HG03196 (cell line): ENCODE results near the gene GRK4.

Experiments used
- ATAC-seq: cut with Tn5 transposase; IDR thresholded peaks from one replicate; pipeline ENCODE4 v1.9.1; 2021; ENCODE audit not compliant: unreplicated experiment

Gene GRK4

DNA sequence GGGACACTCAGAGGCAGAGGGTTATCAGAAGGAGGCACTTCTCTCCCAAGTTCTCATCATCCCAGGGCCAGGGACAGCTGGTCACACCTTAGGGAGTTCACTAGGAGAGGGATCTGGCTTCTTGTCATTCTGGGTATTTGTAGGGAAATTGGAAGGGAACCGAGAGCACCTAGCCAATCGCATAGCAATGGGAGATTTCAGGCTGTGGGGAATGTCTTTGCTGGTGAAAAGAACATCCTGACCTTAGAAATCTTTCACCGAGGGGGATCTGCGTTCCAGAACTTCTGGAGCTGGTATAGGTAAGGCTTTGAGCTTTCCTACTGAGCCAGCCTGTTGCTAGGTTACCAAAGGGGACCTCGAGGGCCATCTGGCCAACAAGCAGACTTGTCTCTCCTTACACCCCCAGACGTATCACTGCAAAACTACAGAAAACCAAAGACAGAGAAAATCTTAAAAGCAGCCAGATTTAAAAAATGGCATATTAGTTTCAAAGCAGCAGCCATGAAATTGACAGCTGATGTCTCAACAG is 104.2 kb downstream of the GRK4 start:
- no peak for ATAC-seq

DNA sequence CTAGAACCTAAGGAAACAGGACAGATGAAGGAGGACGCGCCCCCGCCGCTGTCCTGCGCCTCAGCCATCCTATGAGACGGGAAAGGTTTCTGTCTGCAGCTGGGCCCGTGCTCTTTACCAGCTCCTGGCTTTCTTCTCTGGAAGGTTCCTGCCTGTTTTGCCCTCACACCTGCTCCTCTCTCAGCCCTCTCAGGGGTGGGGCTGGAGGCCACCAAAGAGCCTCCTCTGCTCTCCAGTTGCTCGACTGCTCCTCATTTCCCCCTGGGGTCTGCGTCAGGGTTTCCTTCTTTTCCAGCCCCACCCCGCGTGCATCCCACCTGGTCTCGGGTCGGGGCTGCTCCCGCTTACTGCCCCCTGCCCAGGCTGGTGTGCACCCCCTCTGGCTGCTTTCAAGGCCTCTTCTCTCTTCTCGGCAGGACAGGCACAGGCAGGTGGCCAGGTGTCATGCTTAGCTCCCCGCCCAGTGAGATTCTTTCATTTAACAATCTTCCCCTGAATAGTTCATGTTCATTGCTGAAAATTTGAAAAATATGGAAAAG is 106.4 kb downstream of the GRK4 start:
- ATAC-seq = no peak

DNA sequence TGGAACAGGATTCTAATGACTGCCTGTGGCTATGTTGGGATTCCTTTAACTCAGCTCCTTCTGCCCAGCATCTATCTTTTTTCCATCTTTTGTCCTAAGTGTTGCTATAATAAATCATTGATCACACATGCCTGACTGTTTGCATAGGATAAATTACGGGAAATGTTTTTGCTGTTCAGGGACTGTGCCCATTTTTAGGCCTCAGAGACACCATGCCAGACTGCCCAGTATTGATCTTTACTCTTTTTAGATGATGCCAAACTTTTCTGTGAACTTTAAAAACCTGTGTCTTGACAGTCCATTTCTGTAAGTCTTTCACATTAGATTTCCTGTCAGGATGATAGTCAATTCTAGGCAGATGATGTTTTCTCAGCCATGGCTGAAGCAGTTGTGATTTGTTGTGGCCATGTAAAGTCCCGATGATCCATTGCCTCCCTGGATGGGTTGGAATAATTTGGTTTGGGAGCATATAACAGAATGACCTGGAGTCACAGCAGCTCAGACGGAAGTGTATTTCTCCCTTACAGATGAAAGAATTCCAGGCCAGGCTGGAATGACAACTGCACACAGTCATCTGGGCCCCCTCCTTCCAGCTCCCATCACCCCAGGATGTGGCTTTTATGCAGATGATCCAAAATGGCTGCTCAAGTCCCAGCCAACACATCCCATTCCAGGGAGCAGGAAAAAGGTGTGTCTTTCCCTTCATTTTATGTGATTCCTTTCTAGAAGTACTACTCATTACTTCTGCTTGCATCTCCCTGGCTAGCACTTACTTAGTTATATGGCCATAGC is 107.5 kb downstream of the GRK4 start:
- ATAC-seq = no peak

DNA sequence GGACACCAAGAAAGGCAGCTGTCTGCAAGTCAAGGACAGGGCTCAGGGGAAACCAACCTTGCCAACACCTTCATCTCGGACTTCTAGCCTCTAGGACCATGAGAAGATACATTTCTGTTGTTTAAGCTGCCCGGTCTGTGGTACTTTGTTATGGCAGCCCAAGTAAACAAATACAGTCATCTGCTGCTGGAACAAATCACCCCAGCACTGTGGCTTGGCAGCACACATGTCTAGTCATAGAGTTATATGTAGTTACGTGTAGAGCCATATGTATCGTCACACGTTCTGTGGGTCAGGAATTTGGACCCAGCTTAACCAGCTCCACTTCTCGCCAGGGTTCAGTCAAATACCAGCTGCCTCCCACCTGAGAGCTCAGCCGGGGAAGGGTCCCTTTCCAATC is 108.4 kb downstream of the GRK4 start:
- ATAC-seq = no peak

DNA sequence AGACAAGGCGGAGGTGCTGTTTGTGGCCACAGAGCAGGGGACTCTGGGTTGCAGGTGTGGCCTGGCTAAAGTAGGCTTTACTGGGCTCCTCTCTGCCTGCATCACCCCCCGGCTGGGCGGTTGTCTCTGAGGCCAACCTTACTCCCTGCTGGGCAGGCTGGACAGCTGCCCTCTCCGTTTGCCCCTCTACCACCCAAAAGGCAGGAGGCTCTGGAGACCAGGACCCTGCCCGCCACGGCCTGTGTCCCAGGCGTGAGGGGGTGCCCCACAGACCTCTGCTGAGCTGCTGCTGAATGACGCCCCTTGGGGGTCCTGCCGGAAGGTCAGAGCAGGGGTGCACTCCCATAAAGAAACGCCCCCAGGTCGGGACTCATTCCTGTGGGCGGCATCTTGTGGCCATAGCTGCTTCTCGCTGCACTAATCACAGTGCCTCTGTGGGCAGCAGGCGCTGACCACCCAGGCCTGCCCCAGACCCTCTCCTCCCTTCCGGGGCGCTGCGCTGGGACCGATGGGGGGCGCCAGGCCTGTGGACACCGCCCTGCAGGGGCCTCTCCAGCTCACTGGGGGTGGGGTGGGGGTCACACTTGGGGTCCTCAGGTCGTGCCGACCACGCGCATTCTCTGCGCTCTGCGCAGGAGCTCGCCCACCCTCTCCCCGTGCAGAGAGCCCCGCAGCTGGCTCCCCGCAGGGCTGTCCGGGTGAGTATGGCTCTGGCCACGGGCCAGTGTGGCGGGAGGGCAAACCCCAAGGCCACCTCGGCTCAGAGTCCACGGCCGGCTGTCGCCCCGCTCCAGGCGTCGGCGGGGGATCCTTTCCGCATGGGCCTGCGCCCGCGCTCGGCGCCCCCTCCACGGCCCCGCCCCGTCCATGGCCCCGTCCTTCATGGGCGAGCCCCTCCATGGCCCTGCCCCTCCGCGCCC is 110.0 kb downstream of the GRK4 start:
- ATAC-seq = peak; percentile 31

DNA sequence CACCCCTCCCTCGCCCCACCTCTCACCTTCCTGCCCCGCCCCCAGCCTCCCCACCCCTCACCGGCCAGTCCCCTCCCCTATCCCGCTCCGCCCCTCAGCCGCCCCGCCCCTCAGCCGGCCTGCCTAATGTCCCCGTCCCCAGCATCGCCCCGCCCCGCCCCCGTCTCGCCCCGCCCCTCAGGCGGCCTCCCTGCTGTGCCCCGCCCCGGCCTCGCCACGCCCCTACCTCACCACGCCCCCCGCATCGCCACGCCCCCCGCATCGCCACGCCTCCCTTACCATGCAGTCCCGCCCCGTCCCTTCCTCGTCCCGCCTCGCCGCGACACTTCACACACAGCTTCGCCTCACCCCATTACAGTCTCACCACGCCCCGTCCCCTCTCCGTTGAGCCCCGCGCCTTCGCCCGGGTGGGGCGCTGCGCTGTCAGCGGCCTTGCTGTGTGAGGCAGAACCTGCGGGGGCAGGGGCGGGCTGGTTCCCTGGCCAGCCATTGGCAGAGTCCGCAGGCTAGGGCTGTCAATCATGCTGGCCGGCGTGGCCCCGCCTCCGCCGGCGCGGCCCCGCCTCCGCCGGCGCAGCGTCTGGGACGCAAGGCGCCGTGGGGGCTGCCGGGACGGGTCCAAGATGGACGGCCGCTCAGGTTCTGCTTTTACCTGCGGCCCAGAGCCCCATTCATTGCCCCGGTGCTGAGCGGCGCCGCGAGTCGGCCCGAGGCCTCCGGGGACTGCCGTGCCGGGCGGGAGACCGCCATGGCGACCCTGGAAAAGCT is 110.9 kb downstream of the GRK4 start, which contains the start of the genes HTT and HTT-AS:
HTT (plus strand) TSS at position 604 of the 768 bp plus-strand sequence; CDS start at position 749, 145 bp downstream.
HTT-AS (minus strand) TSS at position 461 of the 768 bp plus-strand sequence.
- ATAC-seq = peak; percentile 65

DNA sequence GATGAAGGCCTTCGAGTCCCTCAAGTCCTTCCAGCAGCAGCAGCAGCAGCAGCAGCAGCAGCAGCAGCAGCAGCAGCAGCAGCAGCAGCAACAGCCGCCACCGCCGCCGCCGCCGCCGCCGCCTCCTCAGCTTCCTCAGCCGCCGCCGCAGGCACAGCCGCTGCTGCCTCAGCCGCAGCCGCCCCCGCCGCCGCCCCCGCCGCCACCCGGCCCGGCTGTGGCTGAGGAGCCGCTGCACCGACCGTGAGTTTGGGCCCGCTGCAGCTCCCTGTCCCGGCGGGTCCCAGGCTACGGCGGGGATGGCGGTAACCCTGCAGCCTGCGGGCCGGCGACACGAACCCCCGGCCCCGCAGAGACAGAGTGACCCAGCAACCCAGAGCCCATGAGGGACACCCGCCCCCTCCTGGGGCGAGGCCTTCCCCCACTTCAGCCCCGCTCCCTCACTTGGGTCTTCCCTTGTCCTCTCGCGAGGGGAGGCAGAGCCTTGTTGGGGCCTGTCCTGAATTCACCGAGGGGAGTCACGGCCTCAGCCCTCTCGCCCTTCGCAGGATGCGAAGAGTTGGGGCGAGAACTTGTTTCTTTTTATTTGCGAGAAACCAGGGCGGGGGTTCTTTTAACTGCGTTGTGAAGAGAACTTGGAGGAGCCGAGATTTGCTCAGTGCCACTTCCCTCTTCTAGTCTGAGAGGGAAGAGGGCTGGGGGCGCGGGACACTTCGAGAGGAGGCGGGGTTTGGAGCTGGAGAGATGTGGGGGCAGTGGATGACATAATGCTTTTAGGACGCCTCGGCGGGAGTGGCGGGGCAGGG is 111.7 kb downstream of the GRK4 start:
- ATAC-seq = no peak

DNA sequence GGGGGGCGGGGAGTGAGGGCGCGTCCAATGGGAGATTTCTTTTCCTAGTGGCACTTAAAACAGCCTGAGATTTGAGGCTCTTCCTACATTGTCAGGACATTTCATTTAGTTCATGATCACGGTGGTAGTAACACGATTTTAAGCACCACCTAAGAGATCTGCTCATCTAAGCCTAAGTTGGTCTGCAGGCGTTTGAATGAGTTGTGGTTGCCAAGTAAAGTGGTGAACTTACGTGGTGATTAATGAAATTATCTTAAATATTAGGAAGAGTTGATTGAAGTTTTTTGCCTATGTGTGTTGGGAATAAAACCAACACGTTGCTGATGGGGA is 112.2 kb downstream of the GRK4 start:
- no peak for ATAC-seq

DNA sequence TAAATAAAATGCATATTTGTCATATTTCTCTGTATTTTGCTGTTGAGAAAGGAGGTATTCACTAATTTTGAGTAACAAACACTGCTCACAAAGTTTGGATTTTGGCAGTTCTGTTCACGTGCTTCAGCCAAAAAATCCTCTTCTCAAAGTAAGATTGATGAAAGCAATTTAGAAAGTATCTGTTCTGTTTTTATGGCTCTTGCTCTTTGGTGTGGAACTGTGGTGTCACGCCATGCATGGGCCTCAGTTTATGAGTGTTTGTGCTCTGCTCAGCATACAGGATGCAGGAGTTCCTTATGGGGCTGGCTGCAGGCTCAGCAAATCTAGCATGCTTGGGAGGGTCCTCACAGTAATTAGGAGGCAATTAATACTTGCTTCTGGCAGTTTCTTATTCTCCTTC is 114.4 kb downstream of the GRK4 start:
- ATAC-seq = peak; percentile 31

DNA sequence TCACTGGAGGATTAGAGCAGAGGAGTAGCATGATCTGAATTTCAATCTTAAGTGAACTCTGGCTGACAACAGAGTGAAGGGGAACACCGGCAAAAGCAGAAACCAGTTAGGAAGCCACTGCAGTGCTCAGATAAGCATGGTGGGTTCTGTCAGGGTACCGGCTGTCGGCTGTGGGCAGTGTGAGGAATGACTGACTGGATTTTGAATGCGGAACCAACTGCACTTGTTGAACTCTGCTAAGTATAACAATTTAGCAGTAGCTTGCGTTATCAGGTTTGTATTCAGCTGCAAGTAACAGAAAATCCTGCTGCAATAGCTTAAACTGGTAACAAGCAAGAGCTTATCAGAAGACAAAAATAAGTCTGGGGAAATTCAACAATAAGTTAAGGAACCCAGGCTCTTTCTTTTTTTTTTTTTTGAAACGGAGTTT is 116.3 kb downstream of the GRK4 start:
- no peak for ATAC-seq

DNA sequence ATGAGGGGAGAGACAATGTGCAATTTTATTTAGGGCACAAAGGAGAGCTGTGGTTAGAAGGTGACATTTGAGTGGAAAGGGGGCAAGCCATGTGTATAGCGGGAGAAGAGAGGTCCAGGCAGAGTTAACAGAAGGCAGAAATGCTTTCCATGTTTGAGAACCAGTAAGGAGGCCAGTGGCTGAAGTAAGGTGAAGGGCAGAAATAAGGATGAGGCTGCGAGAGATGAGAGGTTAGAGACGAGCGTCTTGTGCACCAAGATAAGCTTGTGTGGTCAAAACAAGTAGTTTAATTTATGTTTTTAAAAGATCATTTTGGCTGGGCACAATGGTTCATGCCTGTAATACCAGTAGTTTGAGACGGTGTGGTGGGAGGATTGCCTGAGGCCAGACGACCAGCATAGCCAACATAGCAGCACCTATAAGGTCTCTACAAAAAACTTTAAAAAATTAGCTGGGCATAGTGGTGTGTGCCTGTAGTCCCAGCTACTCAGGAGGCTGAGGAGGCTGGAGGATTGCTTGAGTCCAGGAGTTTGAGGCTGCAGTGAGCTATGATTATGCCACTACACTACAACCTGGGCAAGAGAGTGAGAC is 119.6 kb downstream of the GRK4 start:
- no peak for ATAC-seq

DNA sequence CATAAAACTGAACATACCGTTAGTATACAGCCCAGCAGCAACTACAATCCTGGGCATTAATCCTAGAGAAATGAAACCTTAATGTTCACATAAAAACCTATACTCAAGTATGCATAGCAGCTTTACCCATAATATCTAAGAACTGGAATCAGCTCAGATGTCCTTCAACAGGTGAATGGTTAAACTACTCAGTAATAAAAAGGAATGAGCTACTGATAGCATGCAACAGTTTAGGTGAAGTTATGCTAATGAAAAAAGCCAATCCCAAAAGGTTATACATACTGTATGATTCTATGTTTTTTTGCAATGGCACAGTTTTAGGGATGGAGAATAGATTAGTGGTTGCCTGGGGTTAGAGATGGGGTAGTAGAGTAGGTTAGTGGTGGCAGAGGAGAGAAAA is 120.4 kb downstream of the GRK4 start:
- no peak for ATAC-seq

DNA sequence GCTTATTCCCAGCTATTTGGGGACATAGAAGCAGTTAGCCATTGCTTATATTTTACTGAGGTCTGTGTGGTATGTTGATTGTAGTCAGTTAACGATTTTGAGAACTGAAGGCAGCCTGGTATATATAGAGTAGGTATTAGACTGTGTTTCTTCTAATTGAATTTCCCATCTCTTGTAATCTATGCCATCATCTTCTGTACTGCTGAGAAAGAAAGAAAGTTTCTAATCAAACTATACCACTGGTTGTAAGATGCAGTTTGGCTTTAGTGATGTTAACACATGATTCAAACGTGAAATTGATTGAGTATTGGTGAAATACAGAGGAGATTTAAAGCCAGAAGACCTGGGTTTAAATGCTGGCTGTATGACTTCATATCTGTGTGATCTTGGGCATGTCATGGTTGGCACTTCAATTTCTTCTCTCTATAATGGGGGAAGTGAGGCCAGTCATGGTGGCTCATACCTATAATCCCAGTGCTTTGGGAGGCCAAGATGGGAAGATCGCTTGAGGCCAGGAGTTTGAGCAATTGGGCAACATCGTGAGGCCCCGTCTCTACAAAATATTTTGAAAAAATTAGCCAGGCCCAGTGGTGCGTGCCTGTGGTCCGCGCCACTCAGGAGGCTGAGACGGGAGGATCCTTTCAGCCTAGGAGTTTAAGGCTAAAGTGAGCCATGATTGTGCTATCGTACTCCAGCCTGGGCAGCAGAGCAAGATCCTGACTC is 122.7 kb downstream of the GRK4 start:
- no peak for ATAC-seq

DNA sequence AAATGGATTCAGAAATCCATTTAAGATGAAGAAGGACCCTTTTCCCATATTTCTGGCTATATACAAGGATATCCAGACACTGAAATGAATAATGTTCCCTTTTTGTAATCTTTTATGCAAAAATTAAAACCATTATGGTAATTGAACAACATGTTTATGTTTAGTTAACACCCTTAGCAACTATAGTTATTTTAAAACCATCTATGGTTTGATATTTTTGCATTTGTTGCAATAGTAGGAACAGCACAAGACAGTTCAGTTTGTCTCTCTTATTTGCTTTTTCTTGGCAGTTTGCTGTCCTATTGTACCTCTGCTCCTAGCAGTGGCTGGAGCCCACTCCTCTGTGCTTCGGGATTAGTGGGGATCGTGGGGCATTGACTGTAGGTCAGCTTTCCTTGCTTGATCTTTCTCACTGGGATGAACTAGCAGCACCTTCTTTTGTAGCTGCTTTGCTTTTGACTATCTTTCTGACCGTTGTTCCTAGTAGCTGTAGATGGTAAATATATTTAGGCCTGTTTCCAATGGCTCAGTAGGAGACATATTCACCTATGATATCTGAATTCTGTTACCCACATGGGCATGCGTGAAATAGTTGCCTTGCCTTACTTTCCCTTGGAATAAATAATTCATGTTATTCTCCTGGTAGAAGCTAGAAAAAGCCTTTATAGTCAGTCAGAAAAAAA is 123.9 kb downstream of the GRK4 start:
- no peak for ATAC-seq
